Natural killer cell (primary cell): ENCODE results near the gene RUSC1. TPM values are rescaled to one million over a fixed set of nuclear protein-coding genes. Genes with fewer than 3 reads are reported as not detected.

Experiments
- ATAC-seq, 3 donors: fragments of 150-1000 bp in 2 of 3; fragments of 200-7000 bp in 1 of 3; cut with Tn5 transposase; 1 replicate in 1 of 3; 2 replicates in 2 of 3; pipeline ENCODE4 v1.10.0; 2021; ENCODE audit warnings: mild to moderate bottlenecking in 2 of 3, moderate library complexity in 2 of 3
- DNase-seq, 2 donors: peaks; one replicate each; pipeline versions ENCODE4 v3.0.0 to v3.0.0-alpha.2; 2013 to 2021; ENCODE audit warnings: mixed read lengths in 1 of 2
- H3K27ac ChIP-seq: one replicate; pipeline ENCODE4 v1.5.1; 2013; ENCODE audit warnings: mild to moderate bottlenecking, low read length
- H3K27me3 ChIP-seq: one replicate; pipeline ENCODE4 v1.6.1; 2013; ENCODE audit warnings: low read length; ENCODE audit not compliant: control insufficient read depth, insufficient read depth
- H3K36me3 ChIP-seq: one replicate; pipeline ENCODE4 v1.6.1; 2013; ENCODE audit warnings: low read length; ENCODE audit not compliant: control insufficient read depth, insufficient read depth
- H3K4me1 ChIP-seq: one replicate; pipeline ENCODE4 v1.6.1; 2013; ENCODE audit warnings: low read length; ENCODE audit not compliant: control insufficient read depth, insufficient read depth
- H3K4me3 ChIP-seq: one replicate; pipeline ENCODE4 v1.5.1; 2013; ENCODE audit warnings: low read length
- H3K9me3 ChIP-seq: one replicate; pipeline ENCODE4 v1.6.1; 2013; ENCODE audit warnings: low read length; ENCODE audit not compliant: control insufficient read depth, insufficient read depth
- H3K27ac Mint-ChIP-seq, 2 donors: one replicate each; pipeline ENCODE4 v1.8.0; 2022; ENCODE audit warnings: mild to moderate bottlenecking in 2 of 2, mixed read lengths in 2 of 2, moderate library complexity in 1 of 2
- H3K27me3 Mint-ChIP-seq, 2 donors: one replicate each; pipeline ENCODE4 v1.8.0; 2022; ENCODE audit warnings: low read depth in 2 of 2, mixed read lengths in 2 of 2
- H3K36me3 Mint-ChIP-seq: one replicate; pipeline ENCODE4 v1.8.0; 2022; ENCODE audit warnings: mixed read lengths
- H3K4me1 Mint-ChIP-seq, 2 donors: one replicate each; pipeline ENCODE4 v1.8.0; 2022; ENCODE audit warnings: mixed read lengths in 2 of 2
- H3K4me3 Mint-ChIP-seq: one replicate; pipeline ENCODE4 v1.8.0; 2022; ENCODE audit warnings: mild to moderate bottlenecking, moderate library complexity, mixed read lengths
- H3K9me3 Mint-ChIP-seq, 2 donors: one replicate each; pipeline ENCODE4 v1.8.0; 2022; ENCODE audit warnings: mixed read lengths in 2 of 2
- CTCF ChIP-seq: fragments of 200-600 bp; IDR thresholded peaks from one replicate; pipeline ENCODE4 v1.8.0; 2022; ENCODE audit warnings: antibody characterized with exemption
- WGBS: methylation state at CpG from one replicate; pipeline ENCODE4 v1.1.7; 2013; ENCODE audit warnings: missing lambda C conversion rate; ENCODE audit not compliant: insufficient coverage; 5-methylcytosine and 5-hydroxymethylcytosine counted together
- intact Hi-C: fragments of 100-400 bp; cut with micrococcal nuclease; formaldehyde crosslinking; loops from one replicate; pipeline ENCODE4 v1.14.2; 2022
- total RNA-seq, 4 donors: library from RNA; stranded (reverse); fragments of 120-200 nt in 1 of 4; gene quantifications; one replicate each; pipeline versions ENCODE4 v1.2.3 to v1.2.4, GENCODE V29; 2013 to 2022

The RUSC1 gene
- total RNA-seq, 3 donors from 2014 or later (not counting 1 experiment from before 2014, with no cell fraction given): 20.4 to 24.7 (median 21.5) TPM

GRCh38 chr1:155324037-155324716, 3.5 kb downstream of the RUSC1 start:
- peaks cover 38% of the 10 kb centered on the region for H3K4me1 ChIP-seq
- no peaks in the 10 kb centered on the region for H3K36me3 Mint-ChIP-seq
- H3K4me3 Mint-ChIP-seq: peak overlapping the region; percentile 96

GRCh38 chr1:155324717-155325602, 4.3 kb downstream of the RUSC1 start:
- no peaks in the 10 kb centered on the region for H3K9me3 Mint-ChIP-seq
- peak in 1 of 2 donors; percentile 43 for DNase-seq
- H3K4me1 Mint-ChIP-seq: peaks cover 19 to 44% of the 10 kb centered on the region in 2 donors
- Histone ChIP-seq H3K4me1 (peaks cover 38% of the 10 kb centered on the region), H3K4me3 (peak overlapping the region; percentile 99), H3K36me3 (peaks cover 2% of the 10 kb centered on the region), H3K9me3 (no peaks in the 10 kb centered on the region), H3K27me3 (no peaks in the 10 kb centered on the region), H3K27ac (peak overlapping the region; percentile 49)
- TF ChIP-seq CTCF: peak; percentile 29
- intact Hi-C loops: loop anchor here (5.0 kb wide), 1 partner anchor 237 kb away; the partner anchor contains the start of gene ASH1L
- peak in 1 of 3 donors; percentile 1 for ATAC-seq
- no peaks in the 10 kb centered on the region for H3K27me3 Mint-ChIP-seq
- H3K36me3 Mint-ChIP-seq: no peaks in the 10 kb centered on the region
- WGBS: 26% methylated on average over 59 of the region's 59 CpGs
- H3K4me3 Mint-ChIP-seq: peak overlapping the region; percentile 96
- H3K27ac Mint-ChIP-seq: peak overlapping the region; percentile 74 to 79

More at GRCh38 chr1:155324037-155324716, 3.5 kb downstream of the RUSC1 start:
- intact Hi-C loops: loop anchor here (5.0 kb wide), 1 partner anchor 238 kb away; the partner anchor contains the start of gene ASH1L
- under 1% methylated on average over 44 of the region's 44 CpGs for WGBS
- Mint-ChIP-seq H3K4me1 (peaks cover 21 to 49% of the 10 kb centered on the region in 2 donors), H3K27me3 (no peaks in the 10 kb centered on the region), H3K27ac (peak overlapping the region; percentile 74 to 79), H3K9me3 (no peaks in the 10 kb centered on the region)
- DNase-seq (peak; percentile 79 to 93), ATAC-seq (peak; percentile 78 to 90 (median 81))
- Histone ChIP-seq H3K4me3 (peak overlapping the region; percentile 99), H3K36me3 (no peaks in the 10 kb centered on the region), H3K27me3 (no peaks in the 10 kb centered on the region), H3K27ac (peak overlapping the region; percentile 89), H3K9me3 (no peaks in the 10 kb centered on the region)
- no peak for TF ChIP-seq CTCF

- peak overlapping the region; percentile 31 to 74 for H3K27ac Mint-ChIP-seq
- no peak overlapping the region for H3K4me3 ChIP-seq
- DNase-seq (peak in 1 of 2 donors; percentile 28), ATAC-seq (no peak)
- WGBS: 92% methylated on average over 6 of the region's 6 CpGs
- H3K9me3 Mint-ChIP-seq: no peaks in the 10 kb centered on the region
- H3K36me3 Mint-ChIP-seq: no peaks in the 10 kb centered on the region
- peaks cover 13 to 38% of the 10 kb centered on the region in 2 donors for H3K4me1 Mint-ChIP-seq
- no peak for TF ChIP-seq CTCF
- no peak overlapping the region for H3K27ac ChIP-seq
- no peaks in the 10 kb centered on the region for H3K27me3 Mint-ChIP-seq
- peaks cover 34% of the 10 kb centered on the region for H3K4me1 ChIP-seq
- H3K4me3 Mint-ChIP-seq: peak overlapping the region; percentile 67
- no peaks in the 10 kb centered on the region for H3K9me3 ChIP-seq
- H3K36me3 ChIP-seq: peaks cover 5% of the 10 kb centered on the region
- no peaks in the 10 kb centered on the region for H3K27me3 ChIP-seq
- intact Hi-C loops: no loop called here
Observed at GRCh38 chr1:155325603-155325893, 4.9 kb downstream of the RUSC1 start.
